ENCODE data around the gene DOCK4.
"Not testable (repeated sequence)": the region's sequence is repeated elsewhere in the genome, so short reads cannot be mapped to it uniquely, and the experiment has no call there.

DOCK4 gene

GRCh38 chr7:112128461-112129425 lies 77.5 kb downstream of the DOCK4 start:
- not testable (repeated sequence) for H3K36me3 ChIP-seq (ENCODE audit: control insufficient read depth in 2 of 2, insufficient read depth in 2 of 2, low read length in 2 of 2); H3K4me1 ChIP-seq (ENCODE audit: control insufficient read depth in 2 of 2, insufficient read depth in 2 of 2, low read length in 2 of 2); H3K27ac ChIP-seq (ENCODE audit: low read depth in 2 of 2, low read length in 2 of 2); H3K27me3 ChIP-seq (ENCODE audit: control insufficient read depth in 2 of 2, insufficient read depth in 2 of 2, low read length in 2 of 2); H3K4me3 ChIP-seq (ENCODE audit: low read length in 2 of 2); H3K9ac ChIP-seq (ENCODE audit: low read depth in 1 of 2, low read length in 2 of 2); H3K9me3 ChIP-seq (ENCODE audit: control insufficient read depth in 2 of 2, low read length in 2 of 2)

GRCh38 chr7:112128041-112128440 lies 78.2 kb downstream of the DOCK4 start:
- not testable (repeated sequence) for H3K9ac ChIP-seq (ENCODE audit: low read depth in 1 of 2, low read length in 2 of 2); H3K27me3 ChIP-seq (ENCODE audit: control insufficient read depth in 2 of 2, insufficient read depth in 2 of 2, low read length in 2 of 2); H3K36me3 ChIP-seq (ENCODE audit: control insufficient read depth in 2 of 2, insufficient read depth in 2 of 2, low read length in 2 of 2); H3K9me3 ChIP-seq (ENCODE audit: control insufficient read depth in 2 of 2, low read length in 2 of 2); H3K27ac ChIP-seq (ENCODE audit: low read depth in 2 of 2, low read length in 2 of 2); H3K4me1 ChIP-seq (ENCODE audit: control insufficient read depth in 2 of 2, insufficient read depth in 2 of 2, low read length in 2 of 2); H3K4me3 ChIP-seq (ENCODE audit: low read length in 2 of 2)

- Histone ChIP-seq H3K9me3 (ENCODE audit: control insufficient read depth in 2 of 2, low read length in 2 of 2) (no peaks in the 10 kb centered on the region), H3K36me3 (ENCODE audit: control insufficient read depth in 2 of 2, insufficient read depth in 2 of 2, low read length in 2 of 2) (no peaks in the 10 kb centered on the region), H3K4me3 (ENCODE audit: low read length in 2 of 2) (no peak overlapping the region), H3K27ac (ENCODE audit: low read depth in 2 of 2, low read length in 2 of 2) (no peak overlapping the region), H3K27me3 (ENCODE audit: control insufficient read depth in 2 of 2, insufficient read depth in 2 of 2, low read length in 2 of 2) (no peaks in the 10 kb centered on the region), H3K9ac (ENCODE audit: low read depth in 1 of 2, low read length in 2 of 2) (no peak overlapping the region), H3K4me1 (ENCODE audit: control insufficient read depth in 2 of 2, insufficient read depth in 2 of 2, low read length in 2 of 2) (no peaks in the 10 kb centered on the region)
Observed at GRCh38 chr7:112125250-112125649, 80.9 kb downstream of the DOCK4 start.

GRCh38 chr7:112124061-112124766 lies 82.0 kb downstream of the DOCK4 start:
- no peaks in the 10 kb centered on the region for H3K4me1 ChIP-seq (ENCODE audit: control insufficient read depth in 2 of 2, insufficient read depth in 2 of 2, low read length in 2 of 2)
- no peaks in the 10 kb centered on the region for H3K36me3 ChIP-seq (ENCODE audit: control insufficient read depth in 2 of 2, insufficient read depth in 2 of 2, low read length in 2 of 2)
- no peak overlapping the region for H3K4me3 ChIP-seq (ENCODE audit: low read length in 2 of 2)
- no peaks in the 10 kb centered on the region for H3K27me3 ChIP-seq (ENCODE audit: control insufficient read depth in 2 of 2, insufficient read depth in 2 of 2, low read length in 2 of 2)
- no peaks in the 10 kb centered on the region for H3K9me3 ChIP-seq (ENCODE audit: control insufficient read depth in 2 of 2, low read length in 2 of 2)
- H3K9ac ChIP-seq (ENCODE audit: low read depth in 1 of 2, low read length in 2 of 2) = no peak overlapping the region
- no peak overlapping the region for H3K27ac ChIP-seq (ENCODE audit: low read depth in 2 of 2, low read length in 2 of 2)

- Histone ChIP-seq H3K9ac (ENCODE audit: low read depth in 1 of 2, low read length in 2 of 2) (no peak overlapping the region), H3K27ac (ENCODE audit: low read depth in 2 of 2, low read length in 2 of 2) (no peak overlapping the region), H3K27me3 (ENCODE audit: control insufficient read depth in 2 of 2, insufficient read depth in 2 of 2, low read length in 2 of 2) (no peaks in the 10 kb centered on the region), H3K36me3 (ENCODE audit: control insufficient read depth in 2 of 2, insufficient read depth in 2 of 2, low read length in 2 of 2) (no peaks in the 10 kb centered on the region), H3K4me1 (ENCODE audit: control insufficient read depth in 2 of 2, insufficient read depth in 2 of 2, low read length in 2 of 2) (no peaks in the 10 kb centered on the region), H3K9me3 (ENCODE audit: control insufficient read depth in 2 of 2, low read length in 2 of 2) (no peaks in the 10 kb centered on the region), H3K4me3 (ENCODE audit: low read length in 2 of 2) (no peak overlapping the region)
Observed at GRCh38 chr7:112122798-112123197, 83.4 kb downstream of the DOCK4 start.

- Histone ChIP-seq H3K36me3 (ENCODE audit: control insufficient read depth in 2 of 2, insufficient read depth in 2 of 2, low read length in 2 of 2) (no peaks in the 10 kb centered on the region), H3K9me3 (ENCODE audit: control insufficient read depth in 2 of 2, low read length in 2 of 2) (no peaks in the 10 kb centered on the region), H3K27ac (ENCODE audit: low read depth in 2 of 2, low read length in 2 of 2) (no peak overlapping the region), H3K4me1 (ENCODE audit: control insufficient read depth in 2 of 2, insufficient read depth in 2 of 2, low read length in 2 of 2) (no peaks in the 10 kb centered on the region), H3K27me3 (ENCODE audit: control insufficient read depth in 2 of 2, insufficient read depth in 2 of 2, low read length in 2 of 2) (no peaks in the 10 kb centered on the region), H3K4me3 (ENCODE audit: low read length in 2 of 2) (no peak overlapping the region), H3K9ac (ENCODE audit: low read depth in 1 of 2, low read length in 2 of 2) (no peak overlapping the region)
Observed at GRCh38 chr7:112122144-112122543, 84.1 kb downstream of the DOCK4 start.

GRCh38 chr7:112121318-112121717 lies 84.9 kb downstream of the DOCK4 start:
- no peaks in the 10 kb centered on the region for H3K27me3 ChIP-seq (ENCODE audit: control insufficient read depth in 2 of 2, insufficient read depth in 2 of 2, low read length in 2 of 2)
- no peak overlapping the region for H3K4me3 ChIP-seq (ENCODE audit: low read length in 2 of 2)
- peaks cover 0 to 2% of the 10 kb centered on the region in 2 donors for H3K4me1 ChIP-seq (ENCODE audit: control insufficient read depth in 2 of 2, insufficient read depth in 2 of 2, low read length in 2 of 2)
- H3K9ac ChIP-seq (ENCODE audit: low read depth in 1 of 2, low read length in 2 of 2) = no peak overlapping the region
- no peak overlapping the region for H3K27ac ChIP-seq (ENCODE audit: low read depth in 2 of 2, low read length in 2 of 2)
- H3K36me3 ChIP-seq (ENCODE audit: control insufficient read depth in 2 of 2, insufficient read depth in 2 of 2, low read length in 2 of 2) = no peaks in the 10 kb centered on the region
- no peaks in the 10 kb centered on the region for H3K9me3 ChIP-seq (ENCODE audit: control insufficient read depth in 2 of 2, low read length in 2 of 2)

GRCh38 chr7:112120696-112121217 lies 85.4 kb downstream of the DOCK4 start:
- Histone ChIP-seq H3K27me3 (ENCODE audit: control insufficient read depth in 2 of 2, insufficient read depth in 2 of 2, low read length in 2 of 2) (no peaks in the 10 kb centered on the region), H3K4me1 (ENCODE audit: control insufficient read depth in 2 of 2, insufficient read depth in 2 of 2, low read length in 2 of 2) (peaks cover 0 to 2% of the 10 kb centered on the region in 2 donors), H3K27ac (ENCODE audit: low read depth in 2 of 2, low read length in 2 of 2) (no peak overlapping the region), H3K9ac (ENCODE audit: low read depth in 1 of 2, low read length in 2 of 2) (no peak overlapping the region), H3K9me3 (ENCODE audit: control insufficient read depth in 2 of 2, low read length in 2 of 2) (no peaks in the 10 kb centered on the region), H3K4me3 (ENCODE audit: low read length in 2 of 2) (no peak overlapping the region), H3K36me3 (ENCODE audit: control insufficient read depth in 2 of 2, insufficient read depth in 2 of 2, low read length in 2 of 2) (no peaks in the 10 kb centered on the region)

GRCh38 chr7:112118581-112119566 lies 87.3 kb downstream of the DOCK4 start:
- Histone ChIP-seq H3K36me3 (ENCODE audit: control insufficient read depth in 2 of 2, insufficient read depth in 2 of 2, low read length in 2 of 2) (no peaks in the 10 kb centered on the region), H3K9me3 (ENCODE audit: control insufficient read depth in 2 of 2, low read length in 2 of 2) (no peaks in the 10 kb centered on the region), H3K4me1 (ENCODE audit: control insufficient read depth in 2 of 2, insufficient read depth in 2 of 2, low read length in 2 of 2) (peaks cover 0 to 2% of the 10 kb centered on the region in 2 donors), H3K9ac (ENCODE audit: low read depth in 1 of 2, low read length in 2 of 2) (no peak overlapping the region), H3K4me3 (ENCODE audit: low read length in 2 of 2) (no peak overlapping the region), H3K27ac (ENCODE audit: low read depth in 2 of 2, low read length in 2 of 2) (no peak overlapping the region), H3K27me3 (ENCODE audit: control insufficient read depth in 2 of 2, insufficient read depth in 2 of 2, low read length in 2 of 2) (no peaks in the 10 kb centered on the region)

Data from mucosa of rectum (tissue), 2 donors.